Stimulated activated CD8-positive, alpha-beta memory T cell treated with anti-CD3 and anti-CD28 coated beads, Interleukin-7, amount 100 ng/mL, for 1 hour (primary cell): Measurements from ENCODE around the gene CACNA1A.
"Not testable (repeated sequence)": the region's sequence is repeated elsewhere in the genome, so short reads cannot be mapped to it uniquely, and the experiment has no call there.

Experiments
- DNase-seq, 2 donors: peaks; one replicate each; pipeline ENCODE4 v3.0.0-alpha.2; 2020; ENCODE audit warnings: low read depth in 2 of 2

Gene CACNA1A

GRCh38 chr19:13363954-13364353, 142.3 kb downstream of the CACNA1A start:
- DNase-seq = no peak

DNA sequence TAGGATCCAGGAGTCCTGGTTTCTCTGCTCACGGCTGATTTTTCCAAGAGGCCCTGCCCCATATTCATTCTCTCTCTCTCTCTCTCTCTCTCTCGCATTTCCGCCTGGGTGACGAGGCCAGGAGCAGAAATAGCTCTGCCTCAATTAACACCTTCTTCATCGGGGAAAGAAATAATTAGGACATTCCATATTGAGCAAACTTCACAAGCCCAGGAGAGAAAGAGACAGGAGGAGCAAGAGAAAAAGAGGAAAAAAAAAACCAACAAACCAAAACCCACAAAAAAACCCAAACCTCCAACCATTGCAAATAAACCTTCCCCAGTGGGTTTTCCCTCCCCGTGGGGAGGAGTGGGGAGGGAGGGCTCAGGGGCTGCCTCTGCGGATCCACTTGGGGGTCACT, 143.0 kb downstream of the CACNA1A start:
- DNase-seq = no peak

GRCh38 chr19:13362668-13363067, 143.6 kb downstream of the CACNA1A start:
- no peak for DNase-seq

GRCh38 chr19:13361726-13362125, 144.6 kb downstream of the CACNA1A start:
- not testable (repeated sequence) for DNase-seq

- no peak for DNase-seq
These were observed 149.5 kb downstream of the CACNA1A start for GRCh38 chr19:13356686-13357280.

- DNase-seq = no peak
These were observed 150.1 kb downstream of the CACNA1A start for GRCh38 chr19:13356185-13356584.

- DNase-seq = no peak
These were observed 150.9 kb downstream of the CACNA1A start for GRCh38 chr19:13355356-13355755.

DNA sequence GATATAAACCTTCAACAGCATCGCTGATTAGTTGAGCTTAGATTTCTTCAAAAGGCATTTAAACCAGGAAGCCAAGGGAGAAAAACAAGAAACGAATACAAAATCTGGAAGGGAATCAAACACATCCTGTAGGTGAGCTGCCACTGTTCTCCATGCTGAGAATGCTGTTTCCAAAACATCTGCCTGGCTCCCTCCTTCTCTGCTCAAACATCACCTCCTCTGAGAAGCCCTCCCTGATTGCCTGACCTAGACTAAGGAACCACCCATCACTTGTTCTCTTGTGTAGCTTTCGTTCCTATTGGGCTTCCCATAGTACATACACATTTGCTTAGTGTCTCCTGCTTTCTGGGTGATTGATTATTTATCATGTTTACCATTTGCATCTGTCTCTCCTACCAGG, 152.7 kb downstream of the CACNA1A start:
- no peak for DNase-seq

DNA sequence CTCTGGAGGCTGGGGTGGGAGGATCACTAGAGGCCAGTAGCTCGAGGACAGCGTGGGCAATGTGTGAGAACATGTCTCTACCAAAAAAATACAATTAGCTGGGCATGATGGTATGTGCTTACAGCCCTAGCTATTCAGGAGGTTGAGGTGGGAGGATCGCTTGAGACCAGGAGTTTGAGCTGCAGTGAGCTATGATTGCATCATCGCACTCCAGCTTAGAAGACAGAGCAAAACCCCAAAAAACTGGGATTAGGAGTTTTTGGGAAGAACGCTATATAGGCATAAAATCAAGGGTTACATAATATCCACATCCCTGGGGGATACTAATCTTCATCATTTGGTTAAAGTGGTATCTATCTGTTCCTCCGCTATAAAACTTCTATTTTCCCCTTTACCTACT, 155.5 kb downstream of the CACNA1A start:
- no peak for DNase-seq

- no peak for DNase-seq
These were observed 156.2 kb downstream of the CACNA1A start for GRCh38 chr19:13350072-13350471.

DNA sequence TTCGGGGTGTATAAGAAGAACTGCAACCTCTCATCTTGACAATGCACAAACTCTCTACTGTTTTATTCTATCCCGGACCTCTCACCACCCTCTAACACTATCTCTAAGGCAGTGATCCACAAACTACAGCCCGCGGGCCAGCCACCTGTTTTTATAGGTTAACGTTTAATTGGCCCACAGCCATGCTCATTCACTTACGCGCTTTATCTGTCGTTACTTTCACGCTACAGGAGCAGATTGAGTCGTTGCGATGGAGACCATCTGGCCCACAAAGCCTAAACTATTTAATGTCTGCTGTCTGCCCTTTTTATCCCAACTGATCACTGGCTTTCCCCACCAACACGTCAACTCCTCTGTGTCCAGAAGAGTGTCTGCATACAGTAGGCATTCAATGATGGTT, 158.9 kb downstream of the CACNA1A start:
- no peak for DNase-seq

DNA sequence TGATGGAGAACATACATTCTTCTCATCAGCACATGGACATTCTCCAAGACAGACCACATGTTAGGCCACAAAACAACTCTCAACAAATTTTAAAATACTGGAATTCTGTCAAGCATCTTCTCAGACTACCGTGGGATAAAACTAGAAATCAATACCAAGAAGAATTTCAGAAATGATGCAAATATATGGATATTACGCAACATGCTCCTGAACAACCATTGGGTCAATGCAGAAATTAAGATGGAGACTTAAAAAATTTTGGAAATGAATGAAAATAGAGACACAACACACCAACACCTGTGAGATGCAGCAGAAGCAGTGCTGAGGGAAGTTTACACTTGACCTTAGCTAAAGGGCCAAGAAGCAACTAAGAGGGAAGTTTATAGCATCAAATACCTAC, 162.8 kb downstream of the CACNA1A start:
- no peak for DNase-seq

DNA sequence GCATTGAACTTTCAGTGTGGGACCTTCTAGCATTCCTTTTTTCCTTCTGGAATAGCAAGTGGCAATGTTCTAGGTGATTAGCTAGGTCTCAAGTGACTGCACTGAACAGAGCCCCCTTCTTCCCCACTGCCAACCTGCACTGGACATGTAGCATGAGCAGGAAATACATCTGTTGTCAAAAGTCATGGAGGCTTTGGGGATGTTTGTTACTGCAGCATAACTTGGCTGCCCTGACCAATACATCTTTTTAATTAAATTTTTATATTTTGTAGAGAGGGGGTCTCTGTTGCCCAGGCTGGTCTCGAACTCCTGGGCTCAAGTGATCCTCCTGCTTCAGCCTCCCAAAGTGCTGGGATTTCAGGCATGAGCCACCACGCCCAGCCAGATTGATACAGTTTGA, 163.6 kb downstream of the CACNA1A start:
- DNase-seq = no peak

DNA sequence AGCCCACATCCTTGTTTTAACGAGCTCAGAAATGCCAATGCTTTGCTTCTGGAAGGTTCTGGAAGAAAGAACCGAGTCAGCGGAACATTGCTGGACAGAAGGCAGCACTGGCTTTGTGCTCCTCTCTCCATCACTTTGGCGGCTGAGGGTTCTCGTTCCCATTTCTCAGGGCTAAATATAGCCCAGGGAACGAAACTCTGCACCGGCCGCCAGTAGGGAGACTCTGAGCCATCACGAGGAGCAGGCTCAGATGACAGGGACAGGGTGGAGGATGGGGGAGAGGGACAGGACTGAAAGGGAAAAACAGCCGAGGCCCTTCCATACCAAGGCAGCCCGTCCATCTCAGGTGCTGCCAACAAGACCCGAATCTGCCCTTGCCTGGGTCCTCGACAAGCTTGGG, 166.4 kb downstream of the CACNA1A start:
- no peak for DNase-seq

DNA sequence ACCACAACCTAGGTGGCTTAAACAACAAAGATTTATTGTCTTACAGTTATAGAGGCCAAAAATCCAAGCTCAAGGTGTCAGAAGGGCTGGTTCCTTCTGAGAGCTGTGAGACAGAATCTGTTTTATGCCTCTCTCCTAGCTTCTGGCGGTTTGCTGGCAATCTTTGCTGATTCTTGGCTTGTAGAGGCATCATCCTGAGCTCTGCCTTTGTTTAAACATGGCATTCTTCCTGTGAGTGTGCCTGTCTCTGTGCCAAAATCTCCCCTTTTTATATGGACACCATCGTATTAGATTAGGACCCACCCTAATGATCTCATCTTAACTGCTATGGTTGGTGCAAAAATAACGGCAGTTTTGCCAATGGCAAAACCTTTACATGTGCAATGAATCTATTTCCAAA, 169.1 kb downstream of the CACNA1A start:
- DNase-seq = no peak

- no peak for DNase-seq
These were observed 171.3 kb downstream of the CACNA1A start for GRCh38 chr19:13334801-13335481.

GRCh38 chr19:13330285-13330684, 176.0 kb downstream of the CACNA1A start:
- DNase-seq = no peak

DNA sequence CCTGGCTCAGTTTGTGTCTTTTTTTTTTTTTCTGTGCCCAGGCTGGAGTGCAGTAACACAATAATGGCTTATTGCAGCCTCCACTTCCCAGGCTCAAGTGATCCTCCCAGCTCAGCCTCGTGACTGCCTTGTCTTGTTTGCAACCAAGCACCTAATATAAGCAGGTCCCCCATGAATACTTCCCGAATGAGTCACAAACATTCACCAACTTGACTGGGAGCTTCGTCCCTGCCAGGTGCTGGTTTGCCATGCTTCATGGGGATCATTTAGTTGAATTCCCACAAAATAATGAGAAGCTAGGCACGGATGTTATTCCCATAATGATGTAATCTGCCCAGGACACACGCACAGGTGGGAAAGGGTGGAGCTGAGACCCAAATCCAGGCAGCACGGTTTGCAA, 176.5 kb downstream of the CACNA1A start:
- DNase-seq = no peak

GRCh38 chr19:13328241-13328640, 178.0 kb downstream of the CACNA1A start:
- no peak for DNase-seq

DNA sequence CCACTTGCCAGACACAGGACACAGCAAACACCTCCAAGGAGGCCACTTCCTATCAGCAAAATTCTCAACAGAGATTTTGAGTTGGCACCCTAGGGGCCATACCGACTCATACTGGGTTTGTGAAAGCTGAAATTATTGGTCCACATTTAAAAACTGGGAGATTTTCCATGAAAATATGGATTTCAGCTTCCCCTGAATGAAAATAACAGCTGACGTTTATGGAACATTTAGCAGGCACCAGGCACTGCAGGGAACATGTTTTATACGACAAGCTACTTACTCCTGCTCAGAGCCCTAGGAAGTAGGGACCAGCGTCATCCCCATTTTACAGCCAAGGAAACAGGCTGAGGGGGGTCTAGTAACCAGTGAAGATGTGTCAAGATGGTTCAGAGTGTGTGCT, 186.8 kb downstream of the CACNA1A start:
- no peak for DNase-seq

DNA sequence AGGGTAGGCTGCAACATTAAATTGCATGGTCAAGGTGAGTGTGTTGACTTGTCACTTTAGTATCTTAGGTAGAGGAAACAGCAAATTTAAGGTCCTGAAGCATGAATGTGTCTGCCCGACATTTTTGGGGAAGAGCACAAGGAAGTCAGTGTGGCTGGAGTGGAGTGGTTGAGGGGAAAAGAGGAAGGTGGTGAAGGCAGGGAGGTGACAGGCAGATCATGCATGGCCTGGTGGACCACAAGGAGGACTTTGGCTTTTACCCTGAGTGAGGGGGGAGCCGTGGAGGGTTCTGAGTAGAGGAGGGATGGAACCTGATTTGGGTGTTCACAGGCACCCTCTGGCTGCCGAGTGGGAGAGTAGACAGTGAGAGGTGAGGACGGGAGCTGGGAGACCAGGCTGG, 188.1 kb downstream of the CACNA1A start:
- no peak for DNase-seq

DNA sequence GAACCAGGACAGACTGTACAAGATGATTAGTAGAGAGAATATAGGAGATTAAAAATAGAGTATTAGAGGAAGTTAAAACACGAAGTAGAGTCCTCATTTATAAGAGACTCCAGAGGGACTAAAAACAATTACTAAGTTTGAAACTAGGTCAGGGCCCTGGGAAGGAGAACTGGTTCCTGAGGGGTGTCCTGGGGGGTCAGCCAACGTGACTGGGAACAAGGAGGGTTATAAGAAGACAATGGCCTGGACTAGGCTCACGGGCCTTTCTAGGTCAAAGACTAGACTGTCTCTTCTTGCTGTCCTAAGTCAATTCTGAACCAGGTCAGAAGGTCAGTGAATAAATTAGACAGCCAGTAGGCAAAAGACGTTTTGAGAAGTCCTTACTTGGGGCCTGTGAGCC, 190.8 kb downstream of the CACNA1A start:
- DNase-seq = no peak

- no peak for DNase-seq
These were observed 191.5 kb downstream of the CACNA1A start for GRCh38 chr19:13314761-13315160.

- no peak for DNase-seq
These were observed 192.4 kb downstream of the CACNA1A start for GRCh38 chr19:13313875-13314274.
